HS-5 (cell line): Measurements from ENCODE around the gene MACROD2.
"Not testable (repeated sequence)": the region's sequence is repeated elsewhere in the genome, so short reads cannot be mapped to it uniquely, and the experiment has no call there.

Experiments used
- DNase-seq: peaks from one replicate; pipeline ENCODE4 v3.0.0-alpha.2; 2012; ENCODE audit warnings: low read depth

The MACROD2 gene

GRCh38 chr20:15100506-15101160 is 1105.3 kb downstream of the MACROD2 start:
- DNase-seq: no peak

GRCh38 chr20:15107931-15108330 is 1112.6 kb downstream of the MACROD2 start:
- no peak for DNase-seq

GRCh38 chr20:15109494-15109893 is 1114.2 kb downstream of the MACROD2 start:
- DNase-seq: no peak

- DNase-seq: no peak
Observed at GRCh38 chr20:15111654-15112053, 1116.3 kb downstream of the MACROD2 start.

- peak; percentile 8 for DNase-seq
Observed at GRCh38 chr20:15113144-15113773, 1117.9 kb downstream of the MACROD2 start.

GRCh38 chr20:15119852-15120487 is 1124.7 kb downstream of the MACROD2 start:
- DNase-seq: no peak

- DNase-seq: no peak
Observed at GRCh38 chr20:15122613-15123012, 1127.3 kb downstream of the MACROD2 start.

- DNase-seq: no peak
Observed at GRCh38 chr20:15131176-15131575, 1135.9 kb downstream of the MACROD2 start.

GRCh38 chr20:15138548-15139126 is 1143.3 kb downstream of the MACROD2 start:
- DNase-seq: no peak

- DNase-seq: no peak
Observed at GRCh38 chr20:15139522-15139921, 1144.2 kb downstream of the MACROD2 start.

GRCh38 chr20:15140286-15140685 is 1145.0 kb downstream of the MACROD2 start:
- DNase-seq: no peak

- DNase-seq: not testable (repeated sequence)
Observed at GRCh38 chr20:15140940-15141339, 1145.6 kb downstream of the MACROD2 start.

GRCh38 chr20:15141861-15142260 is 1146.5 kb downstream of the MACROD2 start:
- no peak for DNase-seq

- DNase-seq: no peak
Observed at GRCh38 chr20:15143478-15143877, 1148.2 kb downstream of the MACROD2 start.

- no peak for DNase-seq
Observed at GRCh38 chr20:15144916-15145315, 1149.6 kb downstream of the MACROD2 start.

GRCh38 chr20:15146948-15147347 is 1151.6 kb downstream of the MACROD2 start:
- DNase-seq: no peak

GRCh38 chr20:15154070-15154469 is 1158.8 kb downstream of the MACROD2 start:
- DNase-seq: no peak

GRCh38 chr20:15155848-15156401 is 1160.6 kb downstream of the MACROD2 start:
- DNase-seq: no peak

- no peak for DNase-seq
Observed at GRCh38 chr20:15158533-15158932, 1163.2 kb downstream of the MACROD2 start.

- no peak for DNase-seq
Observed at GRCh38 chr20:15162079-15162647, 1166.8 kb downstream of the MACROD2 start.

GRCh38 chr20:15163632-15164031 is 1168.3 kb downstream of the MACROD2 start:
- no peak for DNase-seq

- DNase-seq: no peak
Observed at GRCh38 chr20:15164726-15165125, 1169.4 kb downstream of the MACROD2 start.
